HEK293 (cell line): Measurements from ENCODE around the gene SERPINI1.

Source experiments
- RBAK ChIP-seq: fragments of 450-650 bp; formaldehyde crosslinking; IDR thresholded peaks from 2 replicates; pipeline ENCODE4 v1.5.1; 2016; ENCODE audit warnings: missing biosample characterization, missing genetic modification characterization
- ZNF112 ChIP-seq: fragments of 450-650 bp; formaldehyde crosslinking; IDR thresholded peaks from 2 replicates; pipeline ENCODE4 v1.5.0; 2017; ENCODE audit warnings: missing biosample characterization, missing genetic modification characterization
- ZNF544 ChIP-seq: fragments of 450-650 bp; formaldehyde crosslinking; IDR thresholded peaks from 2 replicates; pipeline ENCODE4 v1.5.0; 2017; ENCODE audit warnings: missing biosample characterization, missing genetic modification characterization
- ZNF600 ChIP-seq: fragments of 450-650 bp; formaldehyde crosslinking; IDR thresholded peaks from 2 replicates; pipeline ENCODE4 v1.5.1; 2016; ENCODE audit warnings: missing biosample characterization, missing genetic modification characterization
- TF ChIP-seq, protein P1 (sequence below): fragments of 450-650 bp; formaldehyde crosslinking; IDR thresholded peaks from 2 replicates; pipeline ENCODE4 v1.5.1; 2016; ENCODE audit warnings: missing biosample characterization, missing genetic modification characterization
- TF ChIP-seq, protein P2 (sequence below): fragments of 450-650 bp; formaldehyde crosslinking; IDR thresholded peaks from 2 replicates; pipeline ENCODE4 v1.5.1; 2017; ENCODE audit warnings: missing biosample characterization, missing genetic modification characterization
- TF ChIP-seq, protein P3 (sequence below): fragments of 450-650 bp; formaldehyde crosslinking; IDR thresholded peaks from 2 replicates; pipeline ENCODE4 v1.5.1; 2016; ENCODE audit warnings: missing biosample characterization, missing genetic modification characterization

DNA sequence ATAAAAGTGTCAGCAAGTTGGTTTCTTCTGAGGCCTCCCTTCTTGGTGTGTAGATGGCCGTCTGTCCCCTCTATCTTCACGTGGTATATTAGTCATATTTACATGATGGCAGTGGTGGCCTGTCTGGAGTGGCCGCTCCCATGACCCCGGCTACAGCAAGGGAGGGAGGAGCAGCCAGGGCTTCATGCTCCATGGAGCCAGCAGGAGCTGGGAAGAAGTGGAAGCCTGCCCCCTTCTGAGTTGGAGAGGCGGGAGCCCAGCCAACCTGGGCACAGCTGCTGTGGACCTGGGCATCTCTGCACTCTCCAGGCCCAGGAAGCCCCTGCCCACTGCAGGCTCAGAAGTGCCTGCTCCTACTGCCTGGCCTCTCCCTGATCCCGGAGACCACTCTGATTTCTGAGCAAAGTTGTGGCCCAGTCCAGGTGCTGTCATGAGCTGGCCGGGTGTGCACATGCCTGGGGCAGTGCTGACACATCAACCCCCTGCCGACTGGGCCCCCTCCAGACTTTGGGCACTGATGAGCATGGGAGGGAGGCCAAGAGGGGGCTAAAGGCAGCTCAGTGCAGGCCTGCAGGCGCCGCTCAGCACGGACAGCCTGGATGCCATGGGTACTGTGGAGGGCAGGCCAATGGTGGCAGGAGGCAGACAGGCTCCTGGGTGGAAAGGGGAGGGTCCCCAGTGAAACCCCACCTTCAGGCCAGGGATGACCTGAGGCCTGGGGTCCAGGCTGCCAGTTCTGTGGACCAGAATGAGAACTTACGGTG, 84.8 kb downstream of the SERPINI1 start:
- TF ChIP-seq, protein P1, sequence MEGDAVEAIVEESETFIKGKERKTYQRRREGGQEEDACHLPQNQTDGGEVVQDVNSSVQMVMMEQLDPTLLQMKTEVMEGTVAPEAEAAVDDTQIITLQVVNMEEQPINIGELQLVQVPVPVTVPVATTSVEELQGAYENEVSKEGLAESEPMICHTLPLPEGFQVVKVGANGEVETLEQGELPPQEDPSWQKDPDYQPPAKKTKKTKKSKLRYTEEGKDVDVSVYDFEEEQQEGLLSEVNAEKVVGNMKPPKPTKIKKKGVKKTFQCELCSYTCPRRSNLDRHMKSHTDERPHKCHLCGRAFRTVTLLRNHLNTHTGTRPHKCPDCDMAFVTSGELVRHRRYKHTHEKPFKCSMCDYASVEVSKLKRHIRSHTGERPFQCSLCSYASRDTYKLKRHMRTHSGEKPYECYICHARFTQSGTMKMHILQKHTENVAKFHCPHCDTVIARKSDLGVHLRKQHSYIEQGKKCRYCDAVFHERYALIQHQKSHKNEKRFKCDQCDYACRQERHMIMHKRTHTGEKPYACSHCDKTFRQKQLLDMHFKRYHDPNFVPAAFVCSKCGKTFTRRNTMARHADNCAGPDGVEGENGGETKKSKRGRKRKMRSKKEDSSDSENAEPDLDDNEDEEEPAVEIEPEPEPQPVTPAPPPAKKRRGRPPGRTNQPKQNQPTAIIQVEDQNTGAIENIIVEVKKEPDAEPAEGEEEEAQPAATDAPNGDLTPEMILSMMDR (tag by site-specific recombination): no peak
- TF ChIP-seq ZNF600 (tag by site-specific recombination): no peak
- TF ChIP-seq, protein P2, sequence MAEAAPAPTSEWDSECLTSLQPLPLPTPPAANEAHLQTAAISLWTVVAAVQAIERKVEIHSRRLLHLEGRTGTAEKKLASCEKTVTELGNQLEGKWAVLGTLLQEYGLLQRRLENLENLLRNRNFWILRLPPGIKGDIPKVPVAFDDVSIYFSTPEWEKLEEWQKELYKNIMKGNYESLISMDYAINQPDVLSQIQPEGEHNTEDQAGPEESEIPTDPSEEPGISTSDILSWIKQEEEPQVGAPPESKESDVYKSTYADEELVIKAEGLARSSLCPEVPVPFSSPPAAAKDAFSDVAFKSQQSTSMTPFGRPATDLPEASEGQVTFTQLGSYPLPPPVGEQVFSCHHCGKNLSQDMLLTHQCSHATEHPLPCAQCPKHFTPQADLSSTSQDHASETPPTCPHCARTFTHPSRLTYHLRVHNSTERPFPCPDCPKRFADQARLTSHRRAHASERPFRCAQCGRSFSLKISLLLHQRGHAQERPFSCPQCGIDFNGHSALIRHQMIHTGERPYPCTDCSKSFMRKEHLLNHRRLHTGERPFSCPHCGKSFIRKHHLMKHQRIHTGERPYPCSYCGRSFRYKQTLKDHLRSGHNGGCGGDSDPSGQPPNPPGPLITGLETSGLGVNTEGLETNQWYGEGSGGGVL (tag by site-specific recombination): no peak
- no peak for TF ChIP-seq ZNF112 (tag by site-specific recombination)
- TF ChIP-seq RBAK (tag by site-specific recombination): no peak
- no peak for TF ChIP-seq ZNF544 (tag by site-specific recombination)
- TF ChIP-seq, protein P3, sequence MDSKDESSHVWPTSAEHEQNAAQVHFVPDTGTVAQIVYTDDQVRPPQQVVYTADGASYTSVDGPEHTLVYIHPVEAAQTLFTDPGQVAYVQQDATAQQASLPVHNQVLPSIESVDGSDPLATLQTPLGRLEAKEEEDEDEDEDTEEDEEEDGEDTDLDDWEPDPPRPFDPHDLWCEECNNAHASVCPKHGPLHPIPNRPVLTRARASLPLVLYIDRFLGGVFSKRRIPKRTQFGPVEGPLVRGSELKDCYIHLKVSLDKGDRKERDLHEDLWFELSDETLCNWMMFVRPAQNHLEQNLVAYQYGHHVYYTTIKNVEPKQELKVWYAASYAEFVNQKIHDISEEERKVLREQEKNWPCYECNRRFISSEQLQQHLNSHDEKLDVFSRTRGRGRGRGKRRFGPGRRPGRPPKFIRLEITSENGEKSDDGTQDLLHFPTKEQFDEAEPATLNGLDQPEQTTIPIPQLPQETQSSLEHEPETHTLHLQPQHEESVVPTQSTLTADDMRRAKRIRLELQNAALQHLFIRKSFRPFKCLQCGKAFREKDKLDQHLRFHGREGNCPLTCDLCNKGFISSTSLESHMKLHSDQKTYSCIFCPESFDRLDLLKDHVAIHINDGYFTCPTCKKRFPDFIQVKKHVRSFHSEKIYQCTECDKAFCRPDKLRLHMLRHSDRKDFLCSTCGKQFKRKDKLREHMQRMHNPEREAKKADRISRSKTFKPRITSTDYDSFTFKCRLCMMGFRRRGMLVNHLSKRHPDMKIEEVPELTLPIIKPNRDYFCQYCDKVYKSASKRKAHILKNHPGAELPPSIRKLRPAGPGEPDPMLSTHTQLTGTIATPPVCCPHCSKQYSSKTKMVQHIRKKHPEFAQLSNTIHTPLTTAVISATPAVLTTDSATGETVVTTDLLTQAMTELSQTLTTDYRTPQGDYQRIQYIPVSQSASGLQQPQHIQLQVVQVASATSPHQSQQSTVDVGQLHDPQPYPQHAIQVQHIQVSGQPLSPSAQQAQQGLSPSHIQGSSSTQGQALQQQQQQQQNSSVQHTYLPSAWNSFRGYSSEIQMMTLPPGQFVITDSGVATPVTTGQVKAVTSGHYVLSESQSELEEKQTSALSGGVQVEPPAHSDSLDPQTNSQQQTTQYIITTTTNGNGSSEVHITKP: no peak
